Activated CD8-positive, alpha-beta memory T cell treated with anti-CD3 and anti-CD28 coated beads, Interleukin-2, amount 50 U/mL, for 1 hour (primary cell): ENCODE results near the gene KXD1.
"Not testable (repeated sequence)": the region's sequence is repeated elsewhere in the genome, so short reads cannot be mapped to it uniquely, and the experiment has no call there.

Experiments used
- DNase-seq: peaks from one replicate; pipeline ENCODE4 v3.0.0-alpha.2; 2020; ENCODE audit errors: extremely low read depth

The KXD1 gene

DNA sequence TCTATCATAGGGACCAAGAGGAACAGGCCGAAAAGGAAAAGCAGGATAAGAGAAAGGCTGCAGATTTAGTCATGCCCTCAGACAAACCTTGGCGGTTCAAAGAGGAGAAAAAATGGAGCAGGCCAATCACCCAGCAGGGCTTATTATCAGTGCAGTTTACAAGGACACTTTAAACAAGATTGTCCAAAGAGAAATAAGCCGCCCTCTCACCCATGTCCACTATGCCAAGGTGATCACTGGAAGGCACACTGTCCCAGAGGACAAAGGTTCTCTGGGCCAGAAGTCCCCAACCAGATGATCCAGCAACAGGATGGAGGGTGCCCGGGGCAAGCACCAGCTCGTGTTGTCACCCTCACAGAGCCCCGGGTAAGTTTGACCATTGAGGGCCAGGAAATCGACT is 22.6 kb downstream of the KXD1 start:
- no peak for DNase-seq

- DNase-seq: no peak
These were observed 28.6 kb downstream of the KXD1 start for GRCh38 chr19:18586306-18586705.

DNA sequence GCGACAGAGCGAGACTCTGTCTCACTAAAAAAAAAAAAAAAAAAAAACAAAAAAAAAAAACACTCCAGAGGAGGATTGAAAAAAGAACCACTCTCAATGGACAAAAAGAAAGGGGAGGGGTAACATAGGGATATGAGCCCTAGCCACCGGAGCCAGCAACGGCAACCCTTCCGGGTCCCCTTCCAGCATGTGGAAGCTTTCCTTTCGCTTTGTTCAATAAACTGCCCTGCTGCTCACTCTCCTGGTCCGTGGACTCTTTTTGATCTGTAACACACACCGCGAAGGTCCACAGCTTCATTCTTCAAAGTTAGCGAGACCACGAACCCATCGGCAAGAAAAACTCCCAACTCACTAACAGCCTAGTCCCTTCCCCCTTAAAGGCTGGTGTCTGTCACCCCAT is 29.9 kb downstream of the KXD1 start:
- DNase-seq: no peak

- DNase-seq: no peak
These were observed 30.4 kb downstream of the KXD1 start for GRCh38 chr19:18587962-18588610.

GRCh38 chr19:18588611-18589379 is 31.1 kb downstream of the KXD1 start, which contains the start of gene REX1BD:
Gene REX1BD (plus strand): TSS chr19:18588798. CDS start chr19:18588802, 4 bp downstream.
- DNase-seq: peak; percentile 61

GRCh38 chr19:18589380-18590272 is 32.0 kb downstream of the KXD1 start:
- DNase-seq: peak; percentile 29

DNA sequence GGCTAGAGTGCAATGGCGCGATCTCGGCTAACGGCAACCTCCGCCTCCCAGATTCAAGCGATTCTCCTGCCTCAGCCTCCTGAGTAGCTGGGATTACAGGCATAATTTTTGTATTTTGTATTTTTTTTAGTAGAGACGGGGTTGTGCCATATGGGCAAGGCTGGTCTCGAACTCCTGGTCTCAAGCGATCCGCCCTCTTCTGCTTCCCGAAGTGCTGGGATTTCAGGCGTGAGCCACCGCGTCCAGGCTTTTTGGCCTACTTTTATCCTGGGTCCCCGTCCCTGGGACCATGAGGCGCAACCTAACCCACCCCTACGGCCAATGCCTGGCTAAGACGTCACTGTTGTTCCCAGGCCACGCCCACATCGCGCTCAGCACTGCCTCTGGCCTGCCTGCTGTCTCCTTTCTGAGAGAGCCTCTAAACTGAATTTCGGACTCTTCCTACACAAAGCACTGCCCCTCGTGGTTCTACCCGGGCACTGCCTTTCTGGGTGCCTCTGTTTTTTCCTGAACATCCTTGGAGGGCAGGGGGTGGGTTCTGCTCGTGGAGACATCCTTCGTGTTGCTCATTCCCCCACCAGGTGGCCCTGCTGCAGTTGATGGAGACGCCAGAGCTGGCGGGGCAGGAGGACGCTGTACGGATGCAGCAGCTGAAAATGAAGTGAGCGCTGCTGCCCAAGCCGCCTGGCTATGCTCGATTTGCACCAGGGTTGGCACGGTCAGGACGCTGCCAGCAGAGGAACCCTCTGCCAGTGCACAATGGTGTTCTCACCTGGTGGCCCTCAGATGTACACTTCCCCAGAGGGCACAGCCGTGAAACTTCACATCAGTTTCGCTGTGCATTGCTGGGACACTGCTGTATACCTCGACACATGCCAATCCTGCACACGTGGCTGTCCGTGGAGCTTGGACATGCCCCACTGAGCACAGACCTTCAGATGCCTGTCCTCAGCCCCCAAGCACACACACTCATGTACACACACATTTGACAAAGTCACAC is 32.9 kb downstream of the KXD1 start:
- no peak for DNase-seq

- DNase-seq: no peak
These were observed 34.2 kb downstream of the KXD1 start for GRCh38 chr19:18591735-18592385.

GRCh38 chr19:18592732-18593131 is 35.1 kb downstream of the KXD1 start:
- not testable (repeated sequence) for DNase-seq

DNA sequence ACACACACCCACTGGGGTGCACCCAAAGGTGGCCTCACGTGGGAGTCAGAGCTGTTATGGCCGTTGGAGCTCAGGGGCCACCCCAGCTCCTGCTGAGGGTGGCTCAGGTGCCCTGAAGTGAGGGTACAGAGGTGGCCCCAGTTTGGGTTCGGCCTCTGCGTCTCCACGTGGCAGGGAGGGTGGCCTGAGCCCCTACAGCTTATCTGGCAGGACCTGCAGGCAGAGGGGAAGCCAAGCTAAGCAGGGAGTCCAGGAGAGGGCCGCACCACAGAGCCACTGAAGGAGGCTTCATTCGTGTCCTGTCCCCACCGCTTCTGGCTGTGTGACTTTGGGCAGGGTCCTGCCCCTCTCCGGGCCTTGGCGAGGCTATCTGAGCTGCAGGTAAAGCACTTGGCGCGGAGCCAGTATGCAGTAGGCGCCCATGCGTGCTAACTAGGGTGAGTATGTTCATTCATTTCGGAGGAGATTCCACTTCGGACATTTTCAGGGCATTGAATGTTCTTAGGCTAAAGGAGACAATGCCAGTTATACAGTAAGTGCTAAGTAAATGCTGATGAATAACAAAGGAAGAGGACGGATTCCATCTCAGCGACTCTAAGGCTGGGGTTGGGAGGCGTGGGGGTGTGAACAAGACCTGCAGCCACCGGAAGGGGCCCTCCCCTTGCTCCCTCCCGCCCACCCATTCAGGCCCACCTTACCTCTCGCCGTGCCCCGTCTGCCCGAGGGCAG is 35.9 kb downstream of the KXD1 start:
- no peak for DNase-seq

DNA sequence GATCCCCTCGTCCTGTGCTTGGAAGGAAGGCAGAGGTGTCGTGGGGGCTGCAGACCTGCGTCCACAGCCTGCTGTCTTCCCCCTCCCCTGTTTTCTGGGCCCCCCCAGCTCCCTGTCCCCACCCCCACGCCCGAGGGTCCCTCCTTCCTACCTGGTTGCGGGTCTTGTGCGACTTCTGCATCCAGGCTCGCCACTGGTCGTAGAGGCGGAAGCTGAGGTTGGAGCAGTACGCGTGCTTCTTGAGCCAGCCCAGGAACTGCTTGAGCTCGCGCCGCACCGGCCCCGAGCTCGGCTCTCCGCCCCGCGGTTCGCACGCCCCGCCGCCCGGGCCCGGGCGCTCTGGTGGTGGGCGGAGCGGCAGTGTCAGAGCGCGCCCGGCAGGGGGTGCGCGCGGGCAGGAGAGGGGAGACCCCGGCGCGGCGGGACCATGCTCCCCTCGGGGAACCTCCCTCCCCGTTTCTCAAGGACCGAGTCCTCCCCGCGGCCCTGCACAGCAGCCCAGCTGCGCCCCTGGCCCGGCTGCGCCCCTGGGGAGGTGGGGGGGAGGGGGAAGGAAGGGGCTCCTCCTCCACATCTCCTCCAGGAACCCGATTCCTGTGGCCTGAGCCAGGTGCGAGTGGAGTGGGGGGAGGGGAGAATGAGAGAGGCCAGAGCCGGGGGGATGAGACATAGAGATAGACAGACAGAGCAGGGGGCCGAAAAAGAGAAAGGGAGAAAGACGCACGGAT is 36.6 kb downstream of the KXD1 start:
- DNase-seq: peak; percentile 39

DNA sequence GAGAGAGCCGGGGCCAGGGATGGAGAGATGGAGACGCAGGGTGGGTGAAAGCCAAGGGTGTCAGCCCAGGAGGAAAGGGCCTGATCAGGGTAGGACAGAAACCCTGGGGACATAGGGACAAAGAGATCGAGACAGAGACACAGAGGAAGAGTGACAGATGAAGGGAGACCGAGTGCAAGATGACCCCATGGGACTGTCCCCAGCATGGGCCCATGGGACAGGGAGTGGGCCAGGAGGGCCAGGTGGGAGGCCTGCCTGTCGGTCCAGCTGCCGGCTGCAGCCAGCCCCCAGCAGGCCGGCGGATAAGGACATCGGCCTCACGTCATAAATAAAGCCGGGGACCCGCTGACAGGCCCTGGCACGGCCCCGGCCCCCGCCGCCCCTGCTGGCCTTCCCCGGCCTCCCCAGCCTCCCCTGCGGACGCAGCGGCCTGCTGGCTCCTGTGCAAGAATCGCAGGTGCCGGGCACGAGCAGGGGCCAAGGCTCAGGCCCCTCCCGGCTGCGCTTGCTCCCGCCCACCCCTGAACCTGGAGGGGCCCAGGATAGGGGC is 37.2 kb downstream of the KXD1 start:
- no peak for DNase-seq

- DNase-seq: no peak
These were observed 37.8 kb downstream of the KXD1 start for GRCh38 chr19:18595475-18595874.

GRCh38 chr19:18596752-18597157 is 39.1 kb downstream of the KXD1 start:
- no peak for DNase-seq

DNA sequence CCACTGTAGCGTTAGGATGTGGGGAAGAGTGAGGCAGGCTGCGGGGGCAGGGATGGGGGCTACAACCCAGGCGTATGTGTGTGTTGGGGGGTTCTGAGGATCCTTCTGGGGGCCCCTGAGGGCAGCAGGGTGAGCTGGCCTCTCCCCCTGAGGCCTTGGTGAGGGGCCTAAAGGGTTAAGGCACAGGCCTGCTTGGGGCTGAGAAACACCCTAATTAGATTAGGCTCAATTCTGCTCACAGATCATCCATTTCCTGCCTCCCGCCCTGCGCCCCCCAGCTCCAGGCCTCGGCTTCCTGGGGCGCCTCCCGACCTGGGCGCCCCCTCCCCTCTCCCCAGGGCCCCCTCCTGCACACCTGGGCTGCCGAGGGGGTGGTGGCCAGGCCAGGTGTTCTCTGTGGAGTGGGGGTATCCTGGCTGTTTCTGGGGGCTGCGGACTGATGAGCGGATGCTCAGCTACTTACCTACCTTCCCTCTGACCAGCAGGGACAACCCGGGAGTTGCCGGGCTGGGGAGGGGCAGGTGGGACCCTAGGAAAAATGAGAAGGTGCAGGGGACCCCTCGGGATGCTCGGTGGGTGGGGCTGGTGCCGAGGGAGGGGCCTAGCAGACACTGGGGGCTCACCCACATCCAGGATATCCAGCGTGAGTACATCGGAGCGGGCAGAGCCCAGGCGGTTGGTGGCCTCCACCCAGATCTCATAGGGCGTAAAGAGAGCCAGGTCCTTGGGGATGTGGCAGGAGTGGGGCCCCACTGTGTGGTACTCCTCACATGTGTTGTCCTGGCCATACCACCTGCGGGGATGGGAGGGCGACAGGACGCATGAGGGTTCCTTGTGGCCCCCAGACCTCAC is 40.4 kb downstream of the KXD1 start:
- no peak for DNase-seq

DNA sequence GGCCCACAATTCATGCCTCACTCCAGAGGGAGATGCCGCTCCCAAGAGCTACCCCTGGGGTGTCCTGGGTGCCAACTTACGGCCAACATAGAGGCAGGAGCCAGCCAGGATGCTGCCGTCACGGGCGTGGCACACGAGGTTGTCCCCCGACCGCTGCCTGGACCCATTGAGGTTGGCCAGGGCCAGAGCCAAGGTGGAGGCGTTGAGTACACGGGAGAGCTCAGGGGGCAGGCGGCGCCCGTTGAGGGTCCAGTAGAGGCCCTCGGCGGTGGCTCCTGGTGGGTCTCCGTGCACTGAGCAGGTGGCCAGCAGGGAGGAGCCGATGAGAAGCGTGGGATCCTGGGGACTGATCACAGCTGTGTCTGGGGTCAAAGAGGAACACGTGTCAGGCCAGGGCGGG is 41.8 kb downstream of the KXD1 start:
- no peak for DNase-seq

- DNase-seq: not testable (repeated sequence)
These were observed 43.2 kb downstream of the KXD1 start for GRCh38 chr19:18600692-18601397.
